ENCODE results near the gene PRKCE.

DNA sequence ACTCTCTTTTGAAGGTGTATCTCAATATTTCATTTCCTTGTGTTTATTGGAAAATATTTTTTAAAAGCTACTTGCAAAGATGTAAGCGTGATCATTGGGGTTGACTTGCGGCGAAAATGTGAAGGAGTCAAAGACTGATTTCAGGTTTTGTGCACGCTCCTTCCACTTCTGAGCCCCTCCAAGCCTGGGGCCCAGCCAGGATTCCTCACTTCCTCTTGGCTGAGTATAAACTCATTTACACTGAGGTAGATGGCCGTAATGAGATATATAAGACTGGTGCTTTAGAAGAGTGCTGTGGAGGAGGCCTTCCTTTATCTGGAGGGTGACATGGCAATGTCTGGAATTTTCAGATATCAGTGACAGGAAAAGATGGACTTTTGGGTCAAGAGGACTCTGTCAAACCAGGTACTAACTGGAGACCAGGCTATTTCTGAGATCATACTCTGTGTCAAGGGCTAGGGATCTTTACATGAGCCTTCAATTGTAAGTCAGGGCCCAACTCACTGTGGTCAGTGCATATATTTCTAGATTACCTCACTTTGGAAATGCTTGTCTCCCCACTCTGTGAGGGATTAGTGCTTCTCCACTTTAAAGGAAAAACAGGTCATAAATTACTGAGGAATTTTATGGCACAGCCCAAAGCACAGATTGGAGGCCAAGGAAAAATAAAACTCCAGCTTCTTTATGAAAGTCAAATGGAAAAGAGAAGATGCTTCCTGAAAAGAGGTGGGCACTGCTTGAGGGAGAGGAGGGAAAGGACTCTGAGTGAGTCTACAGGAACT lies 22.8 kb downstream of the PRKCE start:
- no peak for TF ChIP-seq POLR2A (IDR thresholded peaks at IDR 0.05)
- TF ChIP-seq, protein P1, sequence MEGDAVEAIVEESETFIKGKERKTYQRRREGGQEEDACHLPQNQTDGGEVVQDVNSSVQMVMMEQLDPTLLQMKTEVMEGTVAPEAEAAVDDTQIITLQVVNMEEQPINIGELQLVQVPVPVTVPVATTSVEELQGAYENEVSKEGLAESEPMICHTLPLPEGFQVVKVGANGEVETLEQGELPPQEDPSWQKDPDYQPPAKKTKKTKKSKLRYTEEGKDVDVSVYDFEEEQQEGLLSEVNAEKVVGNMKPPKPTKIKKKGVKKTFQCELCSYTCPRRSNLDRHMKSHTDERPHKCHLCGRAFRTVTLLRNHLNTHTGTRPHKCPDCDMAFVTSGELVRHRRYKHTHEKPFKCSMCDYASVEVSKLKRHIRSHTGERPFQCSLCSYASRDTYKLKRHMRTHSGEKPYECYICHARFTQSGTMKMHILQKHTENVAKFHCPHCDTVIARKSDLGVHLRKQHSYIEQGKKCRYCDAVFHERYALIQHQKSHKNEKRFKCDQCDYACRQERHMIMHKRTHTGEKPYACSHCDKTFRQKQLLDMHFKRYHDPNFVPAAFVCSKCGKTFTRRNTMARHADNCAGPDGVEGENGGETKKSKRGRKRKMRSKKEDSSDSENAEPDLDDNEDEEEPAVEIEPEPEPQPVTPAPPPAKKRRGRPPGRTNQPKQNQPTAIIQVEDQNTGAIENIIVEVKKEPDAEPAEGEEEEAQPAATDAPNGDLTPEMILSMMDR (IDR thresholded peaks at IDR 0.05): no peak
- TF ChIP-seq POLR2AphosphoS5 (IDR thresholded peaks at IDR 0.05): no peak
